Lower leg skin (tissue), 3 donors: ENCODE results near the gene ELFN1.

Experiments used
- POLR2A ChIP-seq, 2 donors: fragments of 450-650 bp; IDR thresholded peaks; one replicate each; pipeline ENCODE4 v1.6.1; 2016 to 2017; ENCODE audit warnings: antibody characterized with exemption in 2 of 2, mild to moderate bottlenecking in 1 of 2, moderate library complexity in 1 of 2
- TF ChIP-seq, protein P1 (sequence below), 3 donors: fragments of 450-650 bp; IDR thresholded peaks; one replicate each; pipeline ENCODE4 v1.5.1; 2016; ENCODE audit warnings: antibody characterized with exemption in 3 of 3, mild to moderate bottlenecking in 3 of 3, moderate library complexity in 2 of 3

DNA sequence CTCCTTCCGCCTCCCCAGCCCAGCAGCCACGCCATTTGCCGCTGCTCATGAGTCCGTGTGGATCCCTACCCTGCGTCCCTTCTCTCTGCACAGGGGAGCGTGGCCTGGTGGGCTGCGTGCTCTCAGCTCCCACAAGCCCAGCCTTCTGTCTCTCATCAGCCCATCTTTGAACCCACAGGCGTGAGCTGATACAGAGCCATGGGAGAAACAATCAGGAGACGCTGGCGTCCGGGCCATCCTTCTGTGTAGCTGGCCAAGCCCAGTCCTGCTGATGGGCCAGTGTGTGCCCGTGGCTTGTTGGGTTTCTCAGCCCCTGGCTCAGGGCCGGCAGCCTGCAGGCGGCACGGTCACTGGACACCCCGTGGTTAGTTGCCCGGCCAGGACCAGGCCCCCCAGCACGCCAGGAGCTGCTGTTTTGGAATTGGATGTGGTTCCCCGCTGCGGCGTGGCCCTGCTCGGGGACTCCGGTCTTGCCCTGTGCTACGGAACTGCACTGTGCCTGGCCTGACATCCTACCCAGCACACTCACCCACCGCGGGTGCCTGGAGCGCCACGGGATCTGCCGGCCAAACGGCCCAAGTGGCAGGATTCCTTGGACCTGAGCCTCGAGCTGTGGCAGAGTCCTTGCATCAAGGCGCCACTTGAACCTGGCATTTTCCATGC, 88.9 kb downstream of the ELFN1 start:
- TF ChIP-seq, protein P1, sequence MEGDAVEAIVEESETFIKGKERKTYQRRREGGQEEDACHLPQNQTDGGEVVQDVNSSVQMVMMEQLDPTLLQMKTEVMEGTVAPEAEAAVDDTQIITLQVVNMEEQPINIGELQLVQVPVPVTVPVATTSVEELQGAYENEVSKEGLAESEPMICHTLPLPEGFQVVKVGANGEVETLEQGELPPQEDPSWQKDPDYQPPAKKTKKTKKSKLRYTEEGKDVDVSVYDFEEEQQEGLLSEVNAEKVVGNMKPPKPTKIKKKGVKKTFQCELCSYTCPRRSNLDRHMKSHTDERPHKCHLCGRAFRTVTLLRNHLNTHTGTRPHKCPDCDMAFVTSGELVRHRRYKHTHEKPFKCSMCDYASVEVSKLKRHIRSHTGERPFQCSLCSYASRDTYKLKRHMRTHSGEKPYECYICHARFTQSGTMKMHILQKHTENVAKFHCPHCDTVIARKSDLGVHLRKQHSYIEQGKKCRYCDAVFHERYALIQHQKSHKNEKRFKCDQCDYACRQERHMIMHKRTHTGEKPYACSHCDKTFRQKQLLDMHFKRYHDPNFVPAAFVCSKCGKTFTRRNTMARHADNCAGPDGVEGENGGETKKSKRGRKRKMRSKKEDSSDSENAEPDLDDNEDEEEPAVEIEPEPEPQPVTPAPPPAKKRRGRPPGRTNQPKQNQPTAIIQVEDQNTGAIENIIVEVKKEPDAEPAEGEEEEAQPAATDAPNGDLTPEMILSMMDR (IDR thresholded peaks at IDR 0.05) = no peak
- TF ChIP-seq POLR2A (IDR thresholded peaks at IDR 0.05) = no peak
